ENCODE measurements around the gene BIRC3.
A peak's percentile ranks its signal among the peaks of the same experiment; 100 is the strongest.
"Not testable (repeated sequence)": the region's sequence is repeated elsewhere in the genome, so short reads cannot be mapped to it uniquely, and the experiment has no call there.

The BIRC3 gene

GRCh38 chr11:102330231-102330630 is 12.9 kb downstream of the BIRC3 start:
- DNase-seq = no peak

DNA sequence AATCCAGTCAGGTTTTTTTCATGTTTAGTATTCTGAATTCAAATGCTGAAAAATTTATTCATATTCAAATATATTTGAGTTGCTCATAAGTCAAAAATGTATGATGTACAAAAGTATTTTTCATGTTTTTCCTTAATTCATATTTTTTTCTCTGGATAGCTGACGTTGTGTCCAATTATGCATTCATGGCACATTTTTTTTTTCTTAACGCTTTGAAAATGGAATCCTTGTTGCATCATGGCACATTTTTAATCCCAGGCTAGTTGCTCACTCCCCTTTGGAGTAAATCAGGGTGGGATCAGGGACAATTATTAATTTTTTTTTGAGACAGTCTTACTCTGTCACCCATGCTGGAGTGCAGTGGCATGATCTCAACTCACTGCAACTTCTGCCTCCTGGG is 14.1 kb downstream of the BIRC3 start:
- DNase-seq = no peak

DNA sequence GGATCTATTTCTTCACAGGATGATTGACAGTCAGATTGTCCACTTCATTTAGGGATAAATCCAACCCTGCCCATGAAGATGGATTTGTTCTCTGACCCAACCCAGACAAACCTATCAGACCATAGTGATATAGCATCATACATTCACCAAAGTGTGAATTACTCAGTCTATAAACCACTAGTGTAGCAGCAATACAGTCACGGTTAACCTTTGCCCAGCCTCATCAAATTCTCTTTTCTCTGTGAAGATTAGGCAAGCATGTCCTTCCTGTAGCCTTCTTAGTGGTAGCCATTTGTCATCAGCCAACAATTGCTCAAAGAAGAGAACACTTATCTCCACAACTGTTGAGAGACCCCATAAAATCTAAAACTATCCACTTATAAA is 15.3 kb downstream of the BIRC3 start:
- DNase-seq = no peak

DNA sequence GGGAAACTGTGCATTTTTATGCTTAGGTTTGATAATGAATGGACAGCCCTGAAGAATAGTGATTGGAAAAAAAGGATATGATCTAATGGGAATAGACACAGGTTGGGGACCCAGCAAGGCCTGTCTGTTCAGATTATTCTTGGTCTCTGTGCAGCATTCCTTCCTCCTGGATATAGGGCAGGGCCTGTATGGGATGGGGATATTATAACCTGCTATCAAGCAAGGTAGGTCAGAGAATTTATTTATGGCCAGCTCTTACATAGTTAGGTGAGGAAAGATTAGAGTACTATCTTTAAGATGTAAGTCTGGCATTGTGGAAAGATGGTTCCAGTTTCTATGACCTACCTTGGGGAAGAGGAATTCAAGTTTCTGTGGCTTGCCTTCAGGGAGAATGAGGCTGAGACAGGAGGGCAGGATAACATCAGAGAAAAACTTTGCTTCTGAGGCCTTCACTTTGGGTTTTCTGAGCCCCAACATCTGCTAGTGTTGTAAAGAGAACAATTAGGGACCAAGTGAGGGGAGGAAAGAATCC is 21.3 kb downstream of the BIRC3 start:
- no peak for DNase-seq

DNA sequence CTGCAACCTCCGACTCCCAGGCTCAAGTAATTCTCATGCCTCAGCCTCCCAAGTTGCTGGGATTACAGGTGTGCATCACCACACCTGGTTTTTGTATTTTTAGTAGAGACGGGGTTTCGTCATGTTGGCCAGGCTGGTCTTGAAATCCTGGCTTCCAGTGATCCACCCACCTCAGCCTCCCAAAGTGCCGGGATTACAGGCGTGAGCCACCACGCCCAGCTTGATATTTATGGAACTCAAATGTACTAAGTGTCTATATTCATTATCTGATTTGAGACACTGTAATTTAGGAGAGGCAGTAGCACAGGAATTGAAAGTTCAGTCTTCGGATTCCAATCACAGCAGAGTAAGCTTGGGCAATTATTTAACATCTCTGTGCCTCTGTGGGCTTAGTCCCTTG is 24.0 kb downstream of the BIRC3 start:
- not testable (repeated sequence) for DNase-seq

GRCh38 chr11:102341844-102342318 is 24.6 kb downstream of the BIRC3 start:
- no peak for DNase-seq

DNA sequence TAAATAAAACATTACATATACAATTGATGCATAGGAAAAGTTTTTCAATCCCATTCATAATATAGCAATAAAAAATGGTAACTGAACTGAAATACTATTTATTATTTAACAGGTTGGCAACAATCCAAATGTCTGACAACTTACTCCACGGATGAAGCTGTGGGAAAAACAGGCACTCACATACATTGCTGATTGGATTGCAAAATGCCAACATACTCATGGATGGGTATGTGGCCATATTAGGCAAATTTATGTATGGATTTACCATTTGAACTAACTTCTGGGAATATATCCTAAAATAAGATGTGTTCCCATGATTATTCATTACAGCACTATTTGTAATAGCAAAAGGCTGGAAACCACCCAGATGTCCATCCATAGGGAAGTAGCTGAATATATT is 26.5 kb downstream of the BIRC3 start:
- no peak for DNase-seq

GRCh38 chr11:102345904-102346303 is 28.6 kb downstream of the BIRC3 start:
- DNase-seq = no peak

DNA sequence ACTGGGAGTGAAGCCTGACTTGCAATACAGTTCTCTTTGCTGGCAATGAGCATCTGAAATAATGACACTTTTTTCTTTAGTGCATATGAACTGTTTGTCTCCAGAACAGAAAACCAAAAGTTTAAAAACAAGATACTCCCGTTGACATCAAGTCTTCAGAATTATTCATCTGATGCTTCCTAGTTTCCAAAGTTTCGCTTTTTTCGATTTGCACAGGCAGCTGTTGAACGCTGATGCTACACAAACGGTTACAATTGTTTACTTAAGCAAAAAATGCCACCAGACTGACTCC is 29.1 kb downstream of the BIRC3 start:
- no peak for DNase-seq

DNA sequence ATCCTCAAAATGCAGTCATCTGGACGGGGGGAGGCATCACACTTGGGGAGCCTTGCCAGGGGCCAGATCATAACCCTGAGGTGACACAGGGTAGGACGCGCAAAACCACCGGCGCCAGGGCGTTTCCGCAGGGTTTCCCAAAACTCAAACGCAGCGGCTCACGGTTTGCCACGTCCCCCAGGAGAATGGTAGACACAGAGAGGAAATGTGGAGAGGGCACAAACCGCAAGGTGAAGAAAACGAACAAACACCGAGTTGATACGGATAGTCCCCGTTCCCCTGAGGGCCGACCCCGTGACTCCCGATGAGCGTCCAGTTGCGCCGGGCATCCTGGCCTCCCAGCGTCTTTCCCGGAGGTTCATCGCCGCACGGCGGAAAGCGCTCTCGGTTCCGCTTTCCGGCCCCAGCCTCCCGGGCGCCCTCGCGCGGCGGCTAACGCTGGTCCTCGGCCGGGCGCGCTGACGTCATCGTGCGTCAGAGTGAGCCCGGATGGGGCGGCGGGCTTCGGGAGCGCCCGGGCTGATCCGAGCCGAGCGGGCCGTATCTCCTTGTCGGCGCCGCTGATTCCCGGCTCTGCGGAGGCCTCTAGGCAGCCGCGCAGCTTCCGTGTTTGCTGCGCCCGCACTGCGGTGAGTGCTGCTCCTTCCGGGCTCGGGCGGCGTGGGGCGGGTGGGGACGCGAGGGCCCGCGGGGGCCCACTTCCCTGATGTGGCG is 29.6 kb downstream of the BIRC3 start, which contains the start of gene BIRC2:
Gene BIRC2, plus strand, starts transcription at position 467 of the 714 bp plus-strand sequence. CDS start 2,641 bp downstream, outside the sequence.
- DNase-seq = peak; percentile 95

GRCh38 chr11:102347462-102348370 is 30.4 kb downstream of the BIRC3 start:
- DNase-seq = no peak

DNA sequence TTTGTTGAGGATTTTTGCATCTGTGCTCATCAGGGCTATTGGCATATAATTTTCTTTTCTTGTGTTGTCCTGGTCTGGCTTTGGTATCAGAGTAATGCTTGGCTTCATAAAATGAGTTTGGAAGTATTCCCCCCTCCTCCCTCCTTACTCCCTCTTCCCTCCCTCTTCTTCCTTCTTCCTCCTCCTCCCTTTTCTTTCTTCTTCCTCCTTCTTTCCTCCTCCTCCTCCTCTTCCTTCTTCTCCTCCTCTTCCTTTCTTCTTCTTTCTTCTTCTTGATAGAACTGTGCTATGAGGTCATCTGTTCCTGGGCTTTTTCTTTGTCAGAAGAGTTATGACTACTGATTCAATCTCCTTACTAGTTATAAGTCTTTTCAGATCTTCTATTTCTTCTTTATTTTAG is 39.8 kb downstream of the BIRC3 start:
- DNase-seq = no peak

- no peak for DNase-seq
Measured at GRCh38 chr11:102359372-102359771, 42.1 kb downstream of the BIRC3 start.

GRCh38 chr11:102360681-102361080 is 43.4 kb downstream of the BIRC3 start:
- no peak for DNase-seq

GRCh38 chr11:102361086-102362031 is 44.1 kb downstream of the BIRC3 start:
- DNase-seq = no peak

- DNase-seq = no peak
Measured at GRCh38 chr11:102364991-102365390, 47.7 kb downstream of the BIRC3 start.

GRCh38 chr11:102367364-102367763 is 50.1 kb downstream of the BIRC3 start:
- no peak for DNase-seq

DNA sequence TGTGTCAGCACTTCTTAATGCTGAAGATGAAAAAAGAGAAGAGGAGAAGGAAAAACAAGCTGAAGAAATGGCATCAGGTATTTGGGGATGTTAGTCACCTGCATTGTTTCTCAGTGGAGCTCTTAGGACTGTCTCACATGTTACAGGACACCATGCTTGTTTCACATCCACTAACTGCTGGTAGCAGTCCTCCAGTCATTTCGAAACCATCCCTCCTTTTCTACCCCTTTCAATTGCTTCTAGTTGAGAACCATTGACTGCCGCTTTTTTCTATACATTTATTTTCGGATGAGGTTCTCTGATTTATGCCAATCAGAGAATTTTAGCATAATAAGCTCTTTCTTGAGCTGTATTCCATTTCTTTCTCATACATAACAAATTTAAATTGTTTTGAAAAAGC is 51.2 kb downstream of the BIRC3 start:
- no peak for DNase-seq

- not testable (repeated sequence) for DNase-seq
Measured at GRCh38 chr11:102374633-102375424, 57.5 kb downstream of the BIRC3 start.

GRCh38 chr11:102375720-102376399 is 58.6 kb downstream of the BIRC3 start:
- DNase-seq = no peak

GRCh38 chr11:102377891-102378290 is 60.6 kb downstream of the BIRC3 start:
- DNase-seq = no peak

All from activated gamma-delta T cell (primary cell).